Measurements from ENCODE around the gene SMYD2. TPM values are rescaled to one million over a fixed set of nuclear protein-coding genes. Genes with fewer than 3 reads are reported as not detected.

The SMYD2 gene
- total RNA-seq, 2 experiments from 2014 or later: 20.8 to 26.5 TPM

GRCh38 chr1:214377485-214377884, 96.5 kb downstream of the SMYD2 start:
- Histone ChIP-seq H3K4me3 (ENCODE audit: low read depth, low read length, poor library complexity, severe bottlenecking) (no peak overlapping the region), H3K9me2 (ENCODE audit: insufficient read depth, low read length) (no peaks in the 10 kb centered on the region), H3K9me3 (ENCODE audit: low read length) (no peaks in the 10 kb centered on the region), H3K4me1 (ENCODE audit: insufficient read depth, low read length, poor library complexity, severe bottlenecking) (no peaks in the 10 kb centered on the region), H4K20me1 (ENCODE audit: insufficient read depth, low read length) (no peaks in the 10 kb centered on the region), H3K27ac (ENCODE audit: low read depth, low read length, poor library complexity, severe bottlenecking) (no peak overlapping the region), H3K79me2 (ENCODE audit: insufficient read depth, low read depth, low read length) (no peaks in the 10 kb centered on the region), H3K4me2 (ENCODE audit: low read length) (no peak overlapping the region), H2AFZ (ENCODE audit: low read length) (no peak overlapping the region), H3K36me3 (ENCODE audit: insufficient read depth, low read length) (no peaks in the 10 kb centered on the region)
- intact Hi-C loops (cut with micrococcal nuclease; ENCODE audit: unreplicated experiment): no loop called here
- ChIA-PET POLR2A (no interaction called here), CTCF (ENCODE audit: unreplicated experiment) (no interaction called here)
- no peak for TF ChIP-seq CTCF (conservative IDR thresholded peaks at IDR 0.05; ENCODE audit: low read length)
- no peak for TF ChIP-seq EZH2phosphoT487 (IDR thresholded peaks at IDR 0.05; ENCODE audit: borderline replicate concordance, low read depth, low read length)
- no peak for DNase-seq (ENCODE audit: low spot score)
- no TSS peak for BruUV-seq (replicated peaks)

- POLR2A ChIA-PET: no interaction called here
- intact Hi-C loops (cut with micrococcal nuclease; ENCODE audit: unreplicated experiment): no loop called here
- H3K9me2 ChIP-seq (ENCODE audit: insufficient read depth, low read length): no peaks in the 10 kb centered on the region
- no peak for DNase-seq (ENCODE audit: low spot score)
- H2AFZ ChIP-seq (ENCODE audit: low read length): no peak overlapping the region
- H3K36me3 ChIP-seq (ENCODE audit: insufficient read depth, low read length): no peaks in the 10 kb centered on the region
- H3K79me2 ChIP-seq (ENCODE audit: insufficient read depth, low read depth, low read length): no peaks in the 10 kb centered on the region
- H4K20me1 ChIP-seq (ENCODE audit: insufficient read depth, low read length): no peaks in the 10 kb centered on the region
- H3K4me3 ChIP-seq (ENCODE audit: low read depth, low read length, poor library complexity, severe bottlenecking): no peak overlapping the region
- no peak overlapping the region for H3K4me2 ChIP-seq (ENCODE audit: low read length)
- CTCF ChIA-PET (ENCODE audit: unreplicated experiment): no interaction called here
- no peaks in the 10 kb centered on the region for H3K4me1 ChIP-seq (ENCODE audit: insufficient read depth, low read length, poor library complexity, severe bottlenecking)
- no peak overlapping the region for H3K27ac ChIP-seq (ENCODE audit: low read depth, low read length, poor library complexity, severe bottlenecking)
- H3K9me3 ChIP-seq (ENCODE audit: low read length): no peaks in the 10 kb centered on the region
- no peak for TF ChIP-seq EZH2phosphoT487 (IDR thresholded peaks at IDR 0.05; ENCODE audit: borderline replicate concordance, low read depth, low read length)
- no peak for TF ChIP-seq CTCF (conservative IDR thresholded peaks at IDR 0.05; ENCODE audit: low read length)
- BruUV-seq (replicated peaks): no TSS peak
Observed at GRCh38 chr1:214377886-214378285, 96.9 kb downstream of the SMYD2 start.

- H3K4me3 ChIP-seq (ENCODE audit: low read depth, low read length, poor library complexity, severe bottlenecking): no peak overlapping the region
- DNase-seq (ENCODE audit: low spot score): no peak
- intact Hi-C loops (cut with micrococcal nuclease; ENCODE audit: unreplicated experiment): no loop called here
- H4K20me1 ChIP-seq (ENCODE audit: insufficient read depth, low read length): no peaks in the 10 kb centered on the region
- no peaks in the 10 kb centered on the region for H3K9me2 ChIP-seq (ENCODE audit: insufficient read depth, low read length)
- H3K4me2 ChIP-seq (ENCODE audit: low read length): no peak overlapping the region
- H3K27ac ChIP-seq (ENCODE audit: low read depth, low read length, poor library complexity, severe bottlenecking): no peak overlapping the region
- no peaks in the 10 kb centered on the region for H3K36me3 ChIP-seq (ENCODE audit: insufficient read depth, low read length)
- ChIA-PET CTCF (ENCODE audit: unreplicated experiment) (no interaction called here), POLR2A (no interaction called here)
- H3K4me1 ChIP-seq (ENCODE audit: insufficient read depth, low read length, poor library complexity, severe bottlenecking): no peaks in the 10 kb centered on the region
- H3K9me3 ChIP-seq (ENCODE audit: low read length): no peaks in the 10 kb centered on the region
- H3K79me2 ChIP-seq (ENCODE audit: insufficient read depth, low read depth, low read length): no peaks in the 10 kb centered on the region
- BruUV-seq (replicated peaks): no TSS peak
- no peak for TF ChIP-seq CTCF (conservative IDR thresholded peaks at IDR 0.05; ENCODE audit: low read length)
- TF ChIP-seq EZH2phosphoT487 (IDR thresholded peaks at IDR 0.05; ENCODE audit: borderline replicate concordance, low read depth, low read length): no peak
- H2AFZ ChIP-seq (ENCODE audit: low read length): no peak overlapping the region
Observed at GRCh38 chr1:214378492-214378891, 97.5 kb downstream of the SMYD2 start.

Measured in OCI-LY7 (cell line).